Stomach (tissue), 4 donors: ENCODE results near the gene RNU6-9.

Experiments
- CTCF ChIP-seq, 7 experiments: fragments of 450-650 bp in 4 of 7; fragments of 200-600 bp in 3 of 7; sonication (generic) in 3 of 7; IDR thresholded peaks; one replicate each; pipeline ENCODE4 v1.5.1; 2016 to 2019; ENCODE audit warnings: antibody characterized with exemption in 7 of 7, control low read depth in 2 of 7, mild to moderate bottlenecking in 1 of 7
- EP300 ChIP-seq: sonication (generic); formaldehyde crosslinking; IDR thresholded peaks from one replicate; pipeline ENCODE4 v1.6.1; 2017; ENCODE audit warnings: antibody characterized with exemption
- POLR2A ChIP-seq, 4 donors: fragments of 450-650 bp; IDR thresholded peaks; one replicate each; pipeline ENCODE4 v1.6.1; 2016; ENCODE audit warnings: antibody characterized with exemption in 4 of 4, control low read depth in 2 of 4, mild to moderate bottlenecking in 1 of 4, moderate library complexity in 1 of 4
- POLR2AphosphoS5 ChIP-seq, 3 donors: sonication (generic); formaldehyde crosslinking; IDR thresholded peaks; one replicate each; pipeline ENCODE4 v1.6.1; 2016; ENCODE audit warnings: antibody characterized with exemption in 3 of 3

DNA sequence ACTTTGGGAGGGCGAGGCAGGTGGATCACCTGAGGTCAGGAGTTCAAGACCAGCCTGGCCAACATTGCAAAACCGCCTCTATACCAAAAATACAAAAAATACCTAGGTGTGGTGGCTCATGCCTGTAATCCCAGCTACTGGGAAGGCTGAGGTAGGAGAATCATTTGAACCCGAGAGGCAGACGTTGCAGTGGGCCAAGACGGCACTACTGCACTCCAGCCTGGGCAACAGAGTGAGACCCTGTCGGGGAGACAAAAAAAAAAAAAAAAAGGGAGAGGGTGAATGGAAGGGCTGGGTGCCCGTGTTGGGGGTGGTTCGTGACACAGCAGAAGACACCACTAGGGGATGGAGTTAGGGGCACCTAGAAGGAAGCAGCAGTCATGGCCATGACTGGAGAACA lies 23.0 kb upstream of the RNU6-9 start:
- TF ChIP-seq CTCF (IDR thresholded peaks at IDR 0.05) (no peak), EP300 (no peak), POLR2AphosphoS5 (IDR thresholded peaks at IDR 0.05) (no peak), POLR2A (IDR thresholded peaks at IDR 0.05) (no peak)
